Vagina (tissue), 2 donors: Measurements from ENCODE around the gene SPEF1. TPM values are rescaled to one million over a fixed set of nuclear protein-coding genes. Genes with fewer than 3 reads are reported as not detected.

ENCODE experiments used
- DNase-seq, 2 donors: peaks; one replicate each; pipeline ENCODE4 v3.0.0-alpha.2; 2017; ENCODE audit errors: extremely low spot score in 2 of 2
- H3K27ac ChIP-seq: fragments of 200-600 bp; sonication (generic); one replicate; pipeline ENCODE4 v1.5.1; 2019
- H3K27me3 ChIP-seq: fragments of 200-600 bp; sonication (generic); one replicate; pipeline ENCODE4 v1.5.1; 2019
- H3K36me3 ChIP-seq, 2 donors: fragments of 200-600 bp; sonication (generic); one replicate each; pipeline ENCODE4 v1.5.1; 2017 to 2019
- H3K4me1 ChIP-seq: fragments of 200-600 bp; sonication (generic); one replicate; pipeline ENCODE4 v1.5.1; 2019
- H3K4me3 ChIP-seq, 2 donors: fragments of 200-600 bp; sonication (generic); 1 replicate in 1 of 2; 2 replicates in 1 of 2; pipeline ENCODE4 v1.5.1; 2016 to 2019
- H3K9me3 ChIP-seq: fragments of 200-600 bp; sonication (generic); one replicate; pipeline ENCODE4 v1.5.1; 2019
- POLR2A ChIP-seq, 2 donors: fragments of 450-650 bp; IDR thresholded peaks; one replicate each; pipeline ENCODE4 v1.6.1; 2017; ENCODE audit warnings: antibody characterized with exemption in 2 of 2, mild to moderate bottlenecking in 2 of 2, moderate library complexity in 2 of 2
- POLR2AphosphoS5 ChIP-seq, 2 donors: sonication (generic); formaldehyde crosslinking; IDR thresholded peaks; one replicate each; pipeline ENCODE4 v1.9.0; 2017; ENCODE audit warnings: antibody characterized with exemption in 2 of 2, mild to moderate bottlenecking in 2 of 2, low read depth in 1 of 2; ENCODE audit not compliant: insufficient read depth in 1 of 2
- intact Hi-C: fragments of 100-400 bp; cut with DNase I; formaldehyde crosslinking; loops from one replicate; pipeline ENCODE4 v1.15.1; 2023
- total RNA-seq: library from RNA; depleted of rRNA; stranded (reverse); fragments of >200 nt; gene quantifications from one replicate; pipeline ENCODE4 v1.2.3, GENCODE V29; 2016
- TF ChIP-seq, protein P1 (sequence below), 3 experiments: fragments of 450-650 bp in 2 of 3; fragments of 200-600 bp in 1 of 3; sonication (generic) in 1 of 3; IDR thresholded peaks; one replicate each; pipeline ENCODE4 v1.5.1; 2017 to 2019; ENCODE audit warnings: antibody characterized with exemption in 3 of 3, mild to moderate bottlenecking in 2 of 3, moderate library complexity in 2 of 3

SPEF1 gene
- total RNA-seq, 1 donor from 2014 or later = not detected

DNA sequence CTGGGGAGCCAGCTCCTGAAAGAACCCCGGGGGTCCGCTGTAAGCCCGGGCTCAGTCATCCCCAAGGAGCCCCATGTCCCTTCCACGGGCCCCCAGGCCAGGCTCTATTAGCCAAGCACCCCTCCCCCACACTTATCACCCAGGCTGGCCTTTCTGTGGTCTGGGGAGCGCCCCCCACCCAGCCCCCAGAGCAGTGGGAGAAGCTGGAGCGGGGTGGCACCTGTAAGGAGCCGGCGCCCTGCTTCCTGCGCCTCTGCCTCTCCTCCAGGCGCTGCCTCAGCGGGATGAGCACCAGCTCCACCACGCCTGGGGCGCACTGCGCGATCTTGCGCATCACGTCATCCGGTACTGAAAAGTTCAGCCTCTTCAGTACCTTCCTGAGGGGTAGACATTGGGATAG, 2.3 kb downstream of the SPEF1 start:
- Histone ChIP-seq H3K27me3 (no peaks in the 10 kb centered on the region), H3K27ac (no peak overlapping the region), H3K9me3 (no peaks in the 10 kb centered on the region), H3K4me3 (no peak overlapping the region), H3K4me1 (peaks cover 48% of the 10 kb centered on the region), H3K36me3 (no peaks in the 10 kb centered on the region)
- intact Hi-C loops = loop anchor here (5.0 kb wide), 1 partner anchor 102 kb away; no protein-coding TSS in a partner anchor
- no peak for DNase-seq
- TF ChIP-seq POLR2A (IDR thresholded peaks at IDR 0.05) (no peak), POLR2AphosphoS5 (IDR thresholded peaks at IDR 0.05; ENCODE audit: insufficient read depth in 1 of 2, low read depth in 1 of 2) (no peak)
- TF ChIP-seq, protein P1, sequence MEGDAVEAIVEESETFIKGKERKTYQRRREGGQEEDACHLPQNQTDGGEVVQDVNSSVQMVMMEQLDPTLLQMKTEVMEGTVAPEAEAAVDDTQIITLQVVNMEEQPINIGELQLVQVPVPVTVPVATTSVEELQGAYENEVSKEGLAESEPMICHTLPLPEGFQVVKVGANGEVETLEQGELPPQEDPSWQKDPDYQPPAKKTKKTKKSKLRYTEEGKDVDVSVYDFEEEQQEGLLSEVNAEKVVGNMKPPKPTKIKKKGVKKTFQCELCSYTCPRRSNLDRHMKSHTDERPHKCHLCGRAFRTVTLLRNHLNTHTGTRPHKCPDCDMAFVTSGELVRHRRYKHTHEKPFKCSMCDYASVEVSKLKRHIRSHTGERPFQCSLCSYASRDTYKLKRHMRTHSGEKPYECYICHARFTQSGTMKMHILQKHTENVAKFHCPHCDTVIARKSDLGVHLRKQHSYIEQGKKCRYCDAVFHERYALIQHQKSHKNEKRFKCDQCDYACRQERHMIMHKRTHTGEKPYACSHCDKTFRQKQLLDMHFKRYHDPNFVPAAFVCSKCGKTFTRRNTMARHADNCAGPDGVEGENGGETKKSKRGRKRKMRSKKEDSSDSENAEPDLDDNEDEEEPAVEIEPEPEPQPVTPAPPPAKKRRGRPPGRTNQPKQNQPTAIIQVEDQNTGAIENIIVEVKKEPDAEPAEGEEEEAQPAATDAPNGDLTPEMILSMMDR (IDR thresholded peaks at IDR 0.05) = no peak

GRCh38 chr20:3777716-3778629, 3.3 kb downstream of the SPEF1 start:
- intact Hi-C loops = loop anchor here (5.0 kb wide), 1 partner anchor 101 kb away; no protein-coding TSS in a partner anchor
- DNase-seq = peak in 1 of 2 donors; percentile 86
- Histone ChIP-seq H3K27ac (peak overlapping the region; percentile 17), H3K4me3 (peak overlapping the region; percentile 51 to 61), H3K4me1 (peaks cover 38% of the 10 kb centered on the region), H3K36me3 (no peaks in the 10 kb centered on the region), H3K27me3 (no peaks in the 10 kb centered on the region), H3K9me3 (no peaks in the 10 kb centered on the region)
- TF ChIP-seq POLR2AphosphoS5 (IDR thresholded peaks at IDR 0.05; ENCODE audit: insufficient read depth in 1 of 2, low read depth in 1 of 2) (peak in 1 of 2 donors; percentile 50), POLR2A (IDR thresholded peaks at IDR 0.05) (no peak)

- Histone ChIP-seq H3K27ac (peak overlapping the region; percentile 17), H3K9me3 (no peaks in the 10 kb centered on the region), H3K4me3 (peak overlapping the region; percentile 51 to 61), H3K36me3 (no peaks in the 10 kb centered on the region), H3K27me3 (no peaks in the 10 kb centered on the region), H3K4me1 (peaks cover 32% of the 10 kb centered on the region)
- TF ChIP-seq, protein P1 (IDR thresholded peaks at IDR 0.05) = no peak
- no peak for TF ChIP-seq POLR2A (IDR thresholded peaks at IDR 0.05)
- TF ChIP-seq POLR2AphosphoS5 (IDR thresholded peaks at IDR 0.05; ENCODE audit: insufficient read depth in 1 of 2, low read depth in 1 of 2) = no peak
- intact Hi-C loops = loop anchor here (5.0 kb wide), 1 partner anchor 100 kb away; no protein-coding TSS in a partner anchor
- DNase-seq = peak in 1 of 2 donors; percentile 84
Measured at GRCh38 chr20:3777381-3777715, 3.9 kb downstream of the SPEF1 start.

GRCh38 chr20:3775457-3776108, 5.7 kb downstream of the SPEF1 start:
- no peaks in the 10 kb centered on the region for H3K27me3 ChIP-seq
- no peaks in the 10 kb centered on the region for H3K9me3 ChIP-seq
- no peak overlapping the region for H3K4me3 ChIP-seq
- H3K27ac ChIP-seq = no peak overlapping the region
- H3K4me1 ChIP-seq = peaks cover 16% of the 10 kb centered on the region
- intact Hi-C loops = loop anchor here (5.0 kb wide), 1 partner anchor 98 kb away; no protein-coding TSS in a partner anchor
- no peak for DNase-seq
- H3K36me3 ChIP-seq = no peaks in the 10 kb centered on the region
- TF ChIP-seq POLR2AphosphoS5 (IDR thresholded peaks at IDR 0.05; ENCODE audit: insufficient read depth in 1 of 2, low read depth in 1 of 2) (no peak), POLR2A (IDR thresholded peaks at IDR 0.05) (no peak)
- TF ChIP-seq, protein P1 (IDR thresholded peaks at IDR 0.05) = no peak

GRCh38 chr20:3771552-3772058, 9.6 kb downstream of the SPEF1 start:
- TF ChIP-seq POLR2A (IDR thresholded peaks at IDR 0.05) = no peak
- TF ChIP-seq, protein P1 (IDR thresholded peaks at IDR 0.05) = no peak
- no peak for TF ChIP-seq POLR2AphosphoS5 (IDR thresholded peaks at IDR 0.05; ENCODE audit: insufficient read depth in 1 of 2, low read depth in 1 of 2)
- no peak for DNase-seq
- Histone ChIP-seq H3K27me3 (no peaks in the 10 kb centered on the region), H3K4me1 (peaks cover 17% of the 10 kb centered on the region), H3K4me3 (no peak overlapping the region), H3K27ac (no peak overlapping the region), H3K36me3 (no peaks in the 10 kb centered on the region), H3K9me3 (no peaks in the 10 kb centered on the region)
- intact Hi-C loops = no loop called here
